ENCODE measurements around the gene DPYSL5.
"Not testable (repeated sequence)": the region's sequence is repeated elsewhere in the genome, so short reads cannot be mapped to it uniquely, and the experiment has no call there.

DPYSL5 gene

GRCh38 chr2:26812731-26813130, 35.2 kb upstream of the DPYSL5 start:
- peaks cover 0 to 12% (median 0%) of the 10 kb centered on the region in 5 donors for H3K4me1 ChIP-seq (ENCODE audit: control insufficient read depth in 5 of 5, insufficient read depth in 5 of 5, low read length in 5 of 5)
- H3K9me3 ChIP-seq (ENCODE audit: control insufficient read depth in 5 of 5, low read length in 5 of 5) = no peaks in the 10 kb centered on the region
- H3K36me3 ChIP-seq (ENCODE audit: control insufficient read depth in 5 of 5, insufficient read depth in 5 of 5, low read length in 5 of 5) = no peaks in the 10 kb centered on the region
- peaks cover 11 to 17% (median 15%) of the 10 kb centered on the region in 5 donors for H3K27me3 ChIP-seq (ENCODE audit: control insufficient read depth in 5 of 5, insufficient read depth in 4 of 5, low read length in 5 of 5)
- H3K27ac ChIP-seq (ENCODE audit: low read depth, low read length) = no peak overlapping the region
- H3K9ac ChIP-seq (ENCODE audit: low read length in 5 of 5) = no peak overlapping the region
- no peak overlapping the region for H3K4me3 ChIP-seq (ENCODE audit: low read depth in 1 of 5, low read length in 5 of 5)

- H3K36me3 ChIP-seq (ENCODE audit: control insufficient read depth in 5 of 5, insufficient read depth in 5 of 5, low read length in 5 of 5); H3K27ac ChIP-seq (ENCODE audit: low read depth, low read length); H3K4me3 ChIP-seq (ENCODE audit: low read depth in 1 of 5, low read length in 5 of 5); H3K9me3 ChIP-seq (ENCODE audit: control insufficient read depth in 5 of 5, low read length in 5 of 5); H3K9ac ChIP-seq (ENCODE audit: low read length in 5 of 5): not testable (repeated sequence)
- peaks cover 13 to 17% (median 15%) of the 10 kb centered on the region in 5 donors for H3K27me3 ChIP-seq (ENCODE audit: control insufficient read depth in 5 of 5, insufficient read depth in 4 of 5, low read length in 5 of 5)
- peaks cover 0 to 12% (median 0%) of the 10 kb centered on the region in 5 donors for H3K4me1 ChIP-seq (ENCODE audit: control insufficient read depth in 5 of 5, insufficient read depth in 5 of 5, low read length in 5 of 5)
Observed at GRCh38 chr2:26814072-26814765, 33.7 kb upstream of the DPYSL5 start.

- Histone ChIP-seq H3K36me3 (ENCODE audit: control insufficient read depth in 5 of 5, insufficient read depth in 5 of 5, low read length in 5 of 5) (no peaks in the 10 kb centered on the region), H3K4me1 (ENCODE audit: control insufficient read depth in 5 of 5, insufficient read depth in 5 of 5, low read length in 5 of 5) (peaks cover 0 to 12% (median 0%) of the 10 kb centered on the region in 5 donors), H3K4me3 (ENCODE audit: low read depth in 1 of 5, low read length in 5 of 5) (no peak overlapping the region), H3K27ac (ENCODE audit: low read depth, low read length) (no peak overlapping the region), H3K9ac (ENCODE audit: low read length in 5 of 5) (no peak overlapping the region), H3K9me3 (ENCODE audit: control insufficient read depth in 5 of 5, low read length in 5 of 5) (no peaks in the 10 kb centered on the region), H3K27me3 (ENCODE audit: control insufficient read depth in 5 of 5, insufficient read depth in 4 of 5, low read length in 5 of 5) (peaks cover 7 to 11% (median 10%) of the 10 kb centered on the region in 5 donors)
Observed at GRCh38 chr2:26816893-26817292, 31.0 kb upstream of the DPYSL5 start.

- no peak overlapping the region for H3K4me3 ChIP-seq (ENCODE audit: low read depth in 1 of 5, low read length in 5 of 5)
- peaks cover 2 to 8% (median 3%) of the 10 kb centered on the region in 5 donors for H3K27me3 ChIP-seq (ENCODE audit: control insufficient read depth in 5 of 5, insufficient read depth in 4 of 5, low read length in 5 of 5)
- no peak overlapping the region for H3K27ac ChIP-seq (ENCODE audit: low read depth, low read length)
- no peaks in the 10 kb centered on the region for H3K9me3 ChIP-seq (ENCODE audit: control insufficient read depth in 5 of 5, low read length in 5 of 5)
- peaks cover 0 to 12% (median 0%) of the 10 kb centered on the region in 5 donors for H3K4me1 ChIP-seq (ENCODE audit: control insufficient read depth in 5 of 5, insufficient read depth in 5 of 5, low read length in 5 of 5)
- H3K36me3 ChIP-seq (ENCODE audit: control insufficient read depth in 5 of 5, insufficient read depth in 5 of 5, low read length in 5 of 5) = no peaks in the 10 kb centered on the region
- H3K9ac ChIP-seq (ENCODE audit: low read length in 5 of 5) = no peak overlapping the region
Observed at GRCh38 chr2:26818255-26818654, 29.7 kb upstream of the DPYSL5 start.

- H3K27me3 ChIP-seq (ENCODE audit: control insufficient read depth in 5 of 5, insufficient read depth in 4 of 5, low read length in 5 of 5) = peaks cover 0 to 8% (median 3%) of the 10 kb centered on the region in 5 donors
- no peak overlapping the region for H3K27ac ChIP-seq (ENCODE audit: low read depth, low read length)
- H3K9me3 ChIP-seq (ENCODE audit: control insufficient read depth in 5 of 5, low read length in 5 of 5) = no peaks in the 10 kb centered on the region
- no peak overlapping the region for H3K4me3 ChIP-seq (ENCODE audit: low read depth in 1 of 5, low read length in 5 of 5)
- H3K4me1 ChIP-seq (ENCODE audit: control insufficient read depth in 5 of 5, insufficient read depth in 5 of 5, low read length in 5 of 5) = peaks cover 0 to 12% (median 0%) of the 10 kb centered on the region in 5 donors
- H3K36me3 ChIP-seq (ENCODE audit: control insufficient read depth in 5 of 5, insufficient read depth in 5 of 5, low read length in 5 of 5) = no peaks in the 10 kb centered on the region
- H3K9ac ChIP-seq (ENCODE audit: low read length in 5 of 5) = no peak overlapping the region
Observed at GRCh38 chr2:26818972-26819371, 29.0 kb upstream of the DPYSL5 start.

GRCh38 chr2:26820932-26821331, 27.0 kb upstream of the DPYSL5 start:
- Histone ChIP-seq H3K4me3 (ENCODE audit: low read depth in 1 of 5, low read length in 5 of 5) (no peak overlapping the region), H3K4me1 (ENCODE audit: control insufficient read depth in 5 of 5, insufficient read depth in 5 of 5, low read length in 5 of 5) (peaks cover 0 to 12% (median 0%) of the 10 kb centered on the region in 5 donors), H3K9ac (ENCODE audit: low read length in 5 of 5) (no peak overlapping the region), H3K36me3 (ENCODE audit: control insufficient read depth in 5 of 5, insufficient read depth in 5 of 5, low read length in 5 of 5) (no peaks in the 10 kb centered on the region), H3K9me3 (ENCODE audit: control insufficient read depth in 5 of 5, low read length in 5 of 5) (no peaks in the 10 kb centered on the region), H3K27me3 (ENCODE audit: control insufficient read depth in 5 of 5, insufficient read depth in 4 of 5, low read length in 5 of 5) (peaks cover 0 to 8% (median 3%) of the 10 kb centered on the region in 5 donors), H3K27ac (ENCODE audit: low read depth, low read length) (no peak overlapping the region)

- peaks cover 0 to 9% (median 0%) of the 10 kb centered on the region in 5 donors for H3K27me3 ChIP-seq (ENCODE audit: control insufficient read depth in 5 of 5, insufficient read depth in 4 of 5, low read length in 5 of 5)
- H3K36me3 ChIP-seq (ENCODE audit: control insufficient read depth in 5 of 5, insufficient read depth in 5 of 5, low read length in 5 of 5) = no peaks in the 10 kb centered on the region
- peaks cover 0 to 7% (median 0%) of the 10 kb centered on the region in 5 donors for H3K4me1 ChIP-seq (ENCODE audit: control insufficient read depth in 5 of 5, insufficient read depth in 5 of 5, low read length in 5 of 5)
- H3K27ac ChIP-seq (ENCODE audit: low read depth, low read length) = no peak overlapping the region
- no peak overlapping the region for H3K4me3 ChIP-seq (ENCODE audit: low read depth in 1 of 5, low read length in 5 of 5)
- H3K9me3 ChIP-seq (ENCODE audit: control insufficient read depth in 5 of 5, low read length in 5 of 5) = no peaks in the 10 kb centered on the region
- no peak overlapping the region for H3K9ac ChIP-seq (ENCODE audit: low read length in 5 of 5)
Observed at GRCh38 chr2:26822877-26823276, 25.1 kb upstream of the DPYSL5 start.

- Histone ChIP-seq H3K9ac (ENCODE audit: low read length in 5 of 5) (no peak overlapping the region), H3K9me3 (ENCODE audit: control insufficient read depth in 5 of 5, low read length in 5 of 5) (no peaks in the 10 kb centered on the region), H3K4me3 (ENCODE audit: low read depth in 1 of 5, low read length in 5 of 5) (no peak overlapping the region), H3K27me3 (ENCODE audit: control insufficient read depth in 5 of 5, insufficient read depth in 4 of 5, low read length in 5 of 5) (peaks cover 3 to 13% (median 8%) of the 10 kb centered on the region in 5 donors), H3K27ac (ENCODE audit: low read depth, low read length) (no peak overlapping the region), H3K36me3 (ENCODE audit: control insufficient read depth in 5 of 5, insufficient read depth in 5 of 5, low read length in 5 of 5) (no peaks in the 10 kb centered on the region), H3K4me1 (ENCODE audit: control insufficient read depth in 5 of 5, insufficient read depth in 5 of 5, low read length in 5 of 5) (no peaks in the 10 kb centered on the region)
Observed at GRCh38 chr2:26838121-26838906, 9.6 kb upstream of the DPYSL5 start.

- H3K4me1 ChIP-seq (ENCODE audit: control insufficient read depth in 5 of 5, insufficient read depth in 5 of 5, low read length in 5 of 5) = no peaks in the 10 kb centered on the region
- H3K9me3 ChIP-seq (ENCODE audit: control insufficient read depth in 5 of 5, low read length in 5 of 5) = no peaks in the 10 kb centered on the region
- peaks cover 3 to 29% (median 19%) of the 10 kb centered on the region in 5 donors for H3K27me3 ChIP-seq (ENCODE audit: control insufficient read depth in 5 of 5, insufficient read depth in 4 of 5, low read length in 5 of 5)
- H3K4me3 ChIP-seq (ENCODE audit: low read depth in 1 of 5, low read length in 5 of 5) = no peak overlapping the region
- H3K36me3 ChIP-seq (ENCODE audit: control insufficient read depth in 5 of 5, insufficient read depth in 5 of 5, low read length in 5 of 5) = no peaks in the 10 kb centered on the region
- H3K9ac ChIP-seq (ENCODE audit: low read length in 5 of 5) = no peak overlapping the region
- no peak overlapping the region for H3K27ac ChIP-seq (ENCODE audit: low read depth, low read length)
Observed at GRCh38 chr2:26840937-26841610, 6.9 kb upstream of the DPYSL5 start.

- no peak overlapping the region for H3K9ac ChIP-seq (ENCODE audit: low read length in 5 of 5)
- H3K27me3 ChIP-seq (ENCODE audit: control insufficient read depth in 5 of 5, insufficient read depth in 4 of 5, low read length in 5 of 5) = peaks cover 10 to 43% (median 34%) of the 10 kb centered on the region in 5 donors
- no peak overlapping the region for H3K27ac ChIP-seq (ENCODE audit: low read depth, low read length)
- peaks cover 0 to 15% (median 13%) of the 10 kb centered on the region in 5 donors for H3K4me1 ChIP-seq (ENCODE audit: control insufficient read depth in 5 of 5, insufficient read depth in 5 of 5, low read length in 5 of 5)
- H3K36me3 ChIP-seq (ENCODE audit: control insufficient read depth in 5 of 5, insufficient read depth in 5 of 5, low read length in 5 of 5) = no peaks in the 10 kb centered on the region
- H3K4me3 ChIP-seq (ENCODE audit: low read depth in 1 of 5, low read length in 5 of 5) = no peak overlapping the region
- H3K9me3 ChIP-seq (ENCODE audit: control insufficient read depth in 5 of 5, low read length in 5 of 5) = no peaks in the 10 kb centered on the region
Observed at GRCh38 chr2:26843041-26843440, 4.9 kb upstream of the DPYSL5 start.

Data from subcutaneous abdominal adipose tissue (tissue), 5 donors.